Activated CD8-positive, alpha-beta T cell treated with anti-CD3 and anti-CD28 coated beads, Interleukin-2, amount 10 ng/mL, durations not matched to agents 7 days and 5 days (primary cell): ENCODE results near the gene PTPRE. TPM values are rescaled to one million over a fixed set of nuclear protein-coding genes. Genes with fewer than 3 reads are reported as not detected.

Experiments
- ATAC-seq: fragments of 150-1000 bp; cut with Tn5 transposase; one replicate; pipeline ENCODE4 v1.10.0; 2021; ENCODE audit warnings: moderate library complexity
- CTCF ChIA-PET: fragments of 350-600 bp; sonication (Branson Sonifier 250); formaldehyde crosslinking; loops from one replicate; lab custom pipeline; 2021; ENCODE audit warnings: antibody characterized with exemption; lab: Charles Lee
- POLR2A ChIA-PET: fragments of 350-600 bp; sonication (Branson Sonifier 250); formaldehyde crosslinking; loops from one replicate; lab custom pipeline; 2021; ENCODE audit warnings: antibody characterized with exemption; lab: Charles Lee
- DNase-seq: peaks from one replicate; pipeline ENCODE4 v3.0.0-alpha.2; 2020
- H3K27ac Mint-ChIP-seq: one replicate; pipeline ENCODE4 v1.8.0; 2021; ENCODE audit warnings: mild to moderate bottlenecking, mixed read lengths
- H3K27me3 Mint-ChIP-seq: one replicate; pipeline ENCODE4 v1.8.0; 2021; ENCODE audit warnings: low read depth, mixed read lengths
- H3K36me3 Mint-ChIP-seq: one replicate; pipeline ENCODE4 v1.8.0; 2021; ENCODE audit warnings: low read depth, mixed read lengths
- H3K4me1 Mint-ChIP-seq: one replicate; pipeline ENCODE4 v1.8.0; 2021; ENCODE audit warnings: low read depth, mixed read lengths
- H3K4me3 Mint-ChIP-seq: one replicate; pipeline ENCODE4 v1.8.0; 2021; ENCODE audit warnings: mild to moderate bottlenecking, mixed read lengths
- H3K9me3 Mint-ChIP-seq: one replicate; pipeline ENCODE4 v1.8.0; 2022; ENCODE audit warnings: mixed read lengths; ENCODE audit not compliant: insufficient read depth
- total RNA-seq, 2 experiments: library from RNA; stranded (reverse); gene quantifications; one replicate each; pipeline ENCODE4 v1.2.3, GENCODE V29; 2021

Gene PTPRE
- total RNA-seq, 2 experiments from 2014 or later: 21.4 to 24.5 TPM

DNA sequence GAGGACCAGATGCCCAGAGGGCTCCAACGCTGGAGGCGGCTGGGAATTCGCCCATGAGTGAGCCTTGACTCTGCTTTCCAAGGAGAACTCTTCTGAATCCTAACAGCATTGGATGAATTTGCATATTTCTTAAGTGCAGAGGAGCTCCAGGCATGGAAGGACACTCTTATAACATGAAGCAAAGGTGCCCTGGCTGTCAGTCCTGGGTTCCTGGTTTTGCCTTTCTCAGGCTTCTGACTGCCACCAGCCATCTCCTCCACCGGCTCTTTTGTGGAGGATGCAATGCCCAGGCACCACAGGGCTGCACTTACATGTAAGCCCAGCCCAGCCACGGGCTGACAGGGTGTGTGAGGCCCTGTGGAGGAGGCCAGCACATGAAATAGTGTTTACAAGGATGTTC is 22.4 kb upstream of the PTPRE start:
- Mint-ChIP-seq H3K36me3 (no peaks in the 10 kb centered on the region), H3K4me3 (no peak overlapping the region), H3K4me1 (peaks cover 30% of the 10 kb centered on the region), H3K27me3 (no peaks in the 10 kb centered on the region), H3K9me3 (no peaks in the 10 kb centered on the region), H3K27ac (no peak overlapping the region)
- ChIA-PET POLR2A (no interaction called here), CTCF (no interaction called here)
- DNase-seq: no peak
- no peak for ATAC-seq

DNA sequence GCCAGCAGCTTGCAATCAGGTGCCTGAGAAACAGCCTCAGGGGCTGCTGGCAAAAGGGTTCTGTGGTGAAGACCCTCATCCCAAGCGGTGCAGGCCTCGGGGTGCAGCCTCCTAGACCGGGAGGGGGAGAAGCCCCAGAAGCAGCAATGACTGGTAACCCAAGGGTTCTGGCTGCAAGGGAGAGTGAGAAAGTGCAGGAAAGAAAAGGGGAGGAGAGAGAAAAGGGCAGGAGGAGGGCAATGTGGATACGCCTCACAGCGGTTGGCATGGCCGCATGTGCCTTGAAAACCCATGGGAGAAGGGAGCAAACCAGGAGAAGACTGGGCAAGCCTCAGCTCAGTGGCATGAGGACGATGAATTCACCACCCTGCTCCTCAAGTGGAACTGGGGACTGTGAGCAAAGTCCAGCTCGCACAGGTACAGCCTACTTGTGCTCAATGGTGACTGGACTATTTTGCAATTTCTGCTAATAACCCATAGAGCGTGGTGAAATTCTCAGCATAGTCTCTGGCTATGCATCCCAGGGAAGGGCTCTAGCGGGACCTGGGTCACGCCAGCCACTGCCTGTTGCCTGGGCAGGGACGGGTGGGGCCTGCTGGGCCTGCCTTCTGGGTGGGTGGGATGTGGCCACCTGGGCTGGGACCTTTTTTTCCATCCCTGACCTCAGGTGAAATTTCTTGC is 20.4 kb upstream of the PTPRE start:
- Mint-ChIP-seq H3K4me3 (no peak overlapping the region), H3K4me1 (peaks cover 14% of the 10 kb centered on the region), H3K27me3 (peaks cover 2% of the 10 kb centered on the region), H3K27ac (no peak overlapping the region), H3K9me3 (no peaks in the 10 kb centered on the region), H3K36me3 (no peaks in the 10 kb centered on the region)
- CTCF ChIA-PET: interaction anchor here (0.9 kb wide), 1 partner anchor 125 kb away, joined by 4 read pairs; no protein-coding TSS in a partner anchor
- DNase-seq (no peak), ATAC-seq (no peak)
- POLR2A ChIA-PET: no interaction called here

GRCh38 chr10:127887541-127888415 is 19.1 kb upstream of the PTPRE start:
- DNase-seq: peak; percentile 7
- H3K4me1 Mint-ChIP-seq: peaks cover 4% of the 10 kb centered on the region
- CTCF ChIA-PET: no interaction called here
- POLR2A ChIA-PET: no interaction called here
- H3K36me3 Mint-ChIP-seq: no peaks in the 10 kb centered on the region
- H3K27me3 Mint-ChIP-seq: peaks cover 3% of the 10 kb centered on the region
- H3K4me3 Mint-ChIP-seq: no peak overlapping the region
- H3K27ac Mint-ChIP-seq: no peak overlapping the region
- no peak for ATAC-seq
- H3K9me3 Mint-ChIP-seq: no peaks in the 10 kb centered on the region

- DNase-seq: peak; percentile 4
- Mint-ChIP-seq H3K27ac (no peak overlapping the region), H3K9me3 (no peaks in the 10 kb centered on the region), H3K4me1 (no peaks in the 10 kb centered on the region), H3K4me3 (no peak overlapping the region), H3K27me3 (peaks cover 7% of the 10 kb centered on the region), H3K36me3 (no peaks in the 10 kb centered on the region)
- CTCF ChIA-PET: no interaction called here
- no peak for ATAC-seq
- POLR2A ChIA-PET: no interaction called here
Measured at GRCh38 chr10:127888521-127889312, 18.2 kb upstream of the PTPRE start.

DNA sequence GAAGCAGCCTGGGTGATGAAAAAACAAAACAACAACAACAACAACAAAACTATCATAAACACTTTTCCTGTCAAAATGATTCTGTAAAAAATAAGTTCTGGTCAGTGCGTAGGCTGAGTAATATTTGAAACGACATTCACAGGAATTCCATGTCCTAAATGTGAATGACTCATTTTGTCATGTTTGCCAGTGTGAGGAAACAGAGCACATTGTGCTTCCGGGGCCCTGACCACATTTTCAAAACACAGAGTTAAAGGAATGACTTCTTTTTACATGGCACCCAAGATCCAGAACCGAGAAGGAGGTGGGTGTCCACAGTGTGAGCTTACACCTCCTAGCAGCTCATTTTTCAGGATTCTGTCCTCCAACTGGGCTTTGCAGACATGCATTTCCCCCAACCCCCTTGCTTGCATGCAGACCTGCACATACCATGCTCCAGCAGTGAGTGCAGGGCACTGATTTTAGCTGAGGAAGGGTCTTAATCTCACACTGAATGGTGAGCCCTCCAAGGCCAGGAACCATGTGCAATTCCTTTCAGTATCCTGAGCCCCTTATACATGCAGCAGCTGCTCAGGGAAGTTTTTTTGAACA is 17.2 kb upstream of the PTPRE start:
- Mint-ChIP-seq H3K4me3 (no peak overlapping the region), H3K27ac (no peak overlapping the region), H3K4me1 (no peaks in the 10 kb centered on the region), H3K27me3 (peaks cover 10% of the 10 kb centered on the region), H3K36me3 (no peaks in the 10 kb centered on the region), H3K9me3 (no peaks in the 10 kb centered on the region)
- DNase-seq (no peak), ATAC-seq (no peak)
- ChIA-PET CTCF (interaction anchor here (0.7 kb wide), 1 partner anchor 35 kb away, joined by 3 read pairs; no protein-coding TSS in a partner anchor), POLR2A (no interaction called here)

DNA sequence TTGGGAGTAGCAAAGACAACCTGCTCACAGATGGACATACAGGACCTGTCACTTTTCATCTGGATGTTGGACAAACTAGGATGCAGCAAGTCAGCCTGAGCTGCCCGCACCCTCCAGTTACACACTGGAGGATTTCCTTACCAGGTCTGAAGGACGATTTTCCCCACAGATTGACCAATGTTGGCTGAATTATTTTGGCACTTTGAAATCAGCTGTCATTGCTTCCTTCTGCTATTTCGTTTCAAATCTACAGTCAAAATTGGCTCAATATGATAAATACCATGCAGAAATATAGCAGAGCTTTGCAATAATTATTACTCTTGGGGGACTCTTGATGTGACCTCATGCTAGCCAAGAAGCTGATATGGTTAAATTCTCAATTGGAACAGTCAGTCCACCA is 16.7 kb upstream of the PTPRE start:
- no peak overlapping the region for H3K27ac Mint-ChIP-seq
- peaks cover 15% of the 10 kb centered on the region for H3K27me3 Mint-ChIP-seq
- H3K36me3 Mint-ChIP-seq: no peaks in the 10 kb centered on the region
- no peak for ATAC-seq
- H3K4me1 Mint-ChIP-seq: peaks cover 1% of the 10 kb centered on the region
- CTCF ChIA-PET: no interaction called here
- H3K9me3 Mint-ChIP-seq: no peaks in the 10 kb centered on the region
- DNase-seq: no peak
- H3K4me3 Mint-ChIP-seq: no peak overlapping the region
- POLR2A ChIA-PET: no interaction called here

DNA sequence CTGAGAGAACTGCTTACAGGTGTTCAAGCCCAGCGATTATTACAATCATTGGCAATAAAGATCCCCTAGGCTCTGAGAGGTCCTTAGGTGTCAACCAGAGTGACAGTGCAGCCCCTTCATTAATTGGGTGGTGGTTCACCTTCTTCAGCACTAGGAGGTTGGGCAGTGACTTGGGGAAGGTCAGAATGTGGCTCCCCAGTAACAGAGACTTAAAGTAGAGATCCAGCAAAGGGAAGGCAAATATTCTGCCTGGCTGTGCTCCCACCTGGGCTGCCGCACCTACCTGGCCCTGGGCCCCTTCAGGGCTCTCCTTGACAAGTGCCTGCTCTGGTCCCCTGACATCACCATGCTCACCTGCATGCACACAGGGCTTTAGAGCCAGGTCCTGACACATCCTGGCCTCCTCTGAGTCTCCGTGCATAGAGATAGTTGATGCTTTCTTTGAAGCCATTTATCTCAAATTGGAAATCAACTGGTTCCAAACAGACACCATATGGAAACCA is 16.0 kb upstream of the PTPRE start:
- ChIA-PET POLR2A (no interaction called here), CTCF (interaction anchor here (1.8 kb wide), 1 partner anchor 16 kb away, joined by 8 read pairs; the partner anchor contains the start of gene PTPRE)
- Mint-ChIP-seq H3K27me3 (peaks cover 17% of the 10 kb centered on the region), H3K4me3 (no peak overlapping the region), H3K27ac (no peak overlapping the region), H3K9me3 (no peaks in the 10 kb centered on the region), H3K36me3 (no peaks in the 10 kb centered on the region), H3K4me1 (peaks cover 3% of the 10 kb centered on the region)
- no peak for DNase-seq
- ATAC-seq: no peak

DNA sequence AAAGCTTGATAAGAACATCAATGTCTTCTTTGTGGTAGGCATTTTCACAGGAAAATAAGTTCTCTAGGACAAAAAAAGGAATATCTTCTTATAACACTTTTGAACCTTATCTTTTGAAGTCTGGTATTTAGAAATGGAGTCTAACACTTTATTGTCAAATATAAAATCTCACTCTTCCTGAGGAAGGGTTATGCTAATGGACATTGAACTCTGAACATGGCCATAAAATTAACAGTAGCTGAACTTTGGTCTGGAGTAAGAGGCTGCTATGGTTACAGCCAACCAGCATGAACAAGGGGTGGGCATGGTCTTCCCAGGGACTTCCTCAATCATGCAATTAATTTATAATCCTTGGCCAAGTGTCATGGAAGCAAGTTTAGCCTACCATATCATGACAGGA is 14.2 kb upstream of the PTPRE start, which contains the start of gene CLRN3:
Gene CLRN3 (minus strand): TSS at position 199 of the 400 bp plus-strand sequence. CDS start 157 bp downstream, at position 42.
- POLR2A ChIA-PET: no interaction called here
- Mint-ChIP-seq H3K9me3 (no peaks in the 10 kb centered on the region), H3K27me3 (peaks cover 19% of the 10 kb centered on the region), H3K36me3 (no peaks in the 10 kb centered on the region), H3K4me3 (no peak within 1 kb of the TSS), H3K27ac (no peak within 1 kb of the TSS), H3K4me1 (peaks cover 3% of the 10 kb centered on the region)
- CTCF ChIA-PET: interaction anchor here (1.8 kb wide), 1 partner anchor 14 kb away, joined by 8 read pairs; the partner anchor contains the start of gene PTPRE
- DNase-seq (no peak), ATAC-seq (no peak)

DNA sequence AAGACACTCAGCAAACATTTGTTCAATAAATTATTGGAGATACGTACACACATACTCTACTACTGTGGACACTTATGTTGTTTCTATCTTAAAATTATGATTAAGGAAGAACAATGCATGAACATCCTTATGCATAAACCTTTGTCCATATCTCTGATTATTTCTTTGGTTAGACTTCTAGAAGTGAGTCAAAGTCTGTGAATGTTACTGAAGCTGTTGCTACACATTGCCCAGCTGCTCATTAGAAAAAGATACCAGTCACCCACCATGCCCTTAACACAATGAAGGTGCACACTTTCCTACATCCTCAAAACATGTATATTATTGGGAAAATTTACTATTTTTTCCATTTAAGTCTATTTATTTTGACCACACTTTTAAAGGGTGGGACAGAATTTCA is 12.8 kb upstream of the PTPRE start:
- H3K4me3 Mint-ChIP-seq: no peak overlapping the region
- CTCF ChIA-PET: interaction anchor here (0.6 to 2.0 kb wide), 2 partner anchors 13 to 40 kb away, joined by 3 to 7 read pairs; partner anchors contain the start of gene PTPRE
- H3K27me3 Mint-ChIP-seq: peaks cover 25% of the 10 kb centered on the region
- POLR2A ChIA-PET: no interaction called here
- H3K27ac Mint-ChIP-seq: no peak overlapping the region
- no peak for ATAC-seq
- H3K36me3 Mint-ChIP-seq: no peaks in the 10 kb centered on the region
- H3K9me3 Mint-ChIP-seq: no peaks in the 10 kb centered on the region
- H3K4me1 Mint-ChIP-seq: peaks cover 3% of the 10 kb centered on the region
- no peak for DNase-seq

DNA sequence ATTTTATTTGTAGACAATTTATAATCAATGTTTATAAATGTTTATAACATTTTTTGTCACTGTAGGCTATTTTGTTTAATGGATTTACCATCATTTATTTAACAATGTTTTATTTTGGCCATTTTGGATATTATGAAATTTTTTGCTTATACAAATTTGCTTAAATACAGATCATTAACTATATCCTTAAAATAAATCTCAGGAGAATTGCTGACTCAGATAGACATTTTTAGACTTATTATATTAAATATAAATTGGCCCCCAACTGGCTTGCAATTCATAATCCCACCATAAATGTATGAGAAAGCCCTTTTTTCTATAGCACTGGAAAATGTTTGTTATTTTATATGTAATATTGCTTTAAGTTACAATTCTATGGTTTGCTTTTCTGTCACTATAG is 10.3 kb upstream of the PTPRE start:
- ChIA-PET POLR2A (no interaction called here), CTCF (no interaction called here)
- Mint-ChIP-seq H3K27me3 (peaks cover 30% of the 10 kb centered on the region), H3K9me3 (no peaks in the 10 kb centered on the region), H3K4me3 (no peak overlapping the region), H3K4me1 (peaks cover 6% of the 10 kb centered on the region), H3K36me3 (no peaks in the 10 kb centered on the region), H3K27ac (no peak overlapping the region)
- ATAC-seq (no peak), DNase-seq (no peak)

DNA sequence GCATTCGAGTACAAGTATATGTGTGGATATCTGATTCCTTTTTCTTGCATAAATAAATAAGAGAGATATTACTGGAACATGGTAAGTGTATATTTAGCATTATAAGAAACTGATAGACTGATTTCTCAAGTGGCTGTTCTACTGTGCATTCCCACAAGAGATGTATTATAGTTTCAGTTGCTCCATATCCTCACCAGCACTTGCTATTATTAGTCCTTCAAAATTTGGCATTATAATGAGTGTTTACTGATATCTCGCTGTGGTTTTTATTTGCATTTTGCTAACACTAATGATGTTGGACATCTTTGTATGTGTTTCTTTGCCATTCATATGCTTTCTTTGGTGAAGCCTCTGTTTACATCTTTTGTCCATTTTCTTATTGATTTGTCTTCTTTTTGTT is 9.7 kb upstream of the PTPRE start:
- no peak for ATAC-seq
- Mint-ChIP-seq H3K27ac (no peak overlapping the region), H3K9me3 (no peaks in the 10 kb centered on the region), H3K27me3 (peaks cover 30% of the 10 kb centered on the region), H3K4me1 (peaks cover 6% of the 10 kb centered on the region), H3K36me3 (no peaks in the 10 kb centered on the region), H3K4me3 (no peak overlapping the region)
- ChIA-PET CTCF (no interaction called here), POLR2A (no interaction called here)
- DNase-seq: no peak
